ENCODE measurements around the gene DDX41. TPM values are rescaled to one million over a fixed set of nuclear protein-coding genes. Genes with fewer than 3 reads are reported as not detected.

Gene DDX41
- total RNA-seq, 4 donors from 2014 or later = 63.4 to 96.5 (median 76.2) TPM

DNA sequence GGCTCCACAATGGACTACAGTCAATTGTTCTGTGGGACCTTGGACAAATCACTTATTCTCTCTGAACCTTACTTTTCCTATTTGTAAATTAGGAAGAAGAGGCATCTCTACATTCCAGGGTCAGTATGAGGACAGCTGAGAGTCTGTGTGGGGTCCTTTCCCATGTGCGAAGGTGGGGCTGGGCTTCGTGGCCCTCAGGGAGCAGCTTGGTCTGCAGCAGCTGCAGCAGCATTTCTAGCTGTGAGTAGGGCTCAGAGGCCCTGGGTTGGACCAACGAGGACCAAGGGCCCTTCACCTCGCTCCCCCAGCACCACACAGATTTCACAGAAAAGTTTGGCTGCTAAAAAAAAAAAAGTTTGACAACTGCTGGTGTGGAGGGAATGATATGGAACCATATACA is 9.4 kb upstream of the DDX41 start:
- no peak for DNase-seq
- Histone ChIP-seq H3K27me3 (no peaks in the 10 kb centered on the region), H3K36me3 (peaks cover 16 to 100% (median 39%) of the 10 kb centered on the region in 3 donors), H3K27ac (no peak overlapping the region), H3K9me3 (no peaks in the 10 kb centered on the region), H3K4me1 (peaks cover 0 to 40% (median 17%) of the 10 kb centered on the region in 3 donors), H3K4me3 (no peak overlapping the region)
- no peak for TF ChIP-seq CTCF (IDR thresholded peaks at IDR 0.05)
- TF ChIP-seq POLR2A (IDR thresholded peaks at IDR 0.05) = no peak
- 90 to 100% methylated on average over 3 to 4 of the region's 4 CpGs for WGBS, 2 donors
- intact Hi-C loops (cut with DNase I) = no loop called here

DNA sequence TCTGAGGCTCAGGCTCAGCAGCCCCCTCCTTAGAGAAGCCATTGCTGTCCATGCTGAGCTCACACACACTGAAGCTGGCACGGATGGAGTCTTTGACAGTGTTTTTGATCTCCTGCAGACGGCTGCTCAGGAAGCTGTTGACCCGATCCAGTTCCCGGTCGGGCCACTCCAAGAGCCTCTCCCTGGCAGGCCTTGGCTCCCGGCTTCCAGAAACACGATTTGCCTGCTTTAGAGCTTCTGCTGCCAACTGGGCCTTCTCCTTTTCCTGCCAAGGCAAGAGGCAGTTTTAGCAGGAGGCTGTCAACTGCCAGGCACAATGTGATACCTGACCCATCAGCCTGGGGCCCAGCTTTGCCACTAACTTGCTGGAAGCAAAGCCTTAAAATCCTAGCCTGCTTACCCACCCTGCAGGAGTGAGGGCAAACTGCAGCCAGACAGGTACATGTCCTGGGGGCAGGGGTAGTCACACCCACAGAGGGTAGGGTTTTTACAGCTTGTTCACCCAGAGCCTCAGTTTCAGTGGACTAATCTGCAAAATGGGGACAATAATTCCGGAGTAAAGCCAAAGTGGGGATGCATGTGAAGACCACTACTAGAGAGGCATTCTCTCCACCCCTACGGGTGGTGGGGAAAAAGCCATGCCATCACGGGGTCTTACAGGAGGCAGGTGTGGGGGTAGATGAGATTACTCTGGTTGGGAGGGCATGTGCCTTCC is 8.3 kb upstream of the DDX41 start:
- peaks cover 24 to 100% (median 39%) of the 10 kb centered on the region in 3 donors for H3K36me3 ChIP-seq
- H3K27ac ChIP-seq = peak overlapping the region in 2 of 4 donors; percentile 0 to 33
- H3K9me3 ChIP-seq = no peaks in the 10 kb centered on the region
- no peaks in the 10 kb centered on the region for H3K27me3 ChIP-seq
- no peak for DNase-seq
- intact Hi-C loops (cut with DNase I) = no loop called here
- no peak overlapping the region for H3K4me3 ChIP-seq
- TF ChIP-seq POLR2A (IDR thresholded peaks at IDR 0.05) (no peak), CTCF (IDR thresholded peaks at IDR 0.05) (peak in 1 of 6 experiments; percentile 23)
- 68 to 79% methylated on average over 7 to 8 of the region's 10 CpGs for WGBS, 2 donors
- H3K4me1 ChIP-seq = peaks cover 0 to 29% (median 6%) of the 10 kb centered on the region in 3 donors

DNA sequence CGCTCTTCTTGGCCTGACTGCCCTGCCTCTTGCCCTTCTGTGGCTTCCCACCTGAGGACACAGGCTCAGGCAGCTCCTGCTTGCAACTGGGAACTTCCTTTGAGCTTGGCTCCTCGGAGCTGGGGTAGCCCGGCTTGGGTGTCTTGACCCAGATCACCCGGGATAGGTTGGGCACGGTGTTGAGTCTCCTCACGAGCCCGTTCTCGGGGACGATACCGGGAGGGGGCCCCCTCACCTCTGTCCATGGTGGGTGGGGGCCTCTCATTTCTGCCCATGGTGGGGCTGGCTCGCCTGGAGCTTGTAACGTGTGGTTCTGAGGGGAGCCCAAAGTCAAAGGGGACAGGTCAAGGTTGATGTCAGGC is 7.8 kb upstream of the DDX41 start:
- no peak for TF ChIP-seq POLR2A (IDR thresholded peaks at IDR 0.05)
- no peak for TF ChIP-seq CTCF (IDR thresholded peaks at IDR 0.05)
- Histone ChIP-seq H3K4me1 (peaks cover 0 to 25% (median 0%) of the 10 kb centered on the region in 3 donors), H3K4me3 (no peak overlapping the region), H3K9me3 (no peaks in the 10 kb centered on the region), H3K36me3 (peaks cover 24 to 100% (median 36%) of the 10 kb centered on the region in 3 donors), H3K27me3 (no peaks in the 10 kb centered on the region), H3K27ac (peak overlapping the region in 2 of 4 donors; percentile 0 to 33)
- no peak for DNase-seq
- intact Hi-C loops (cut with DNase I) = no loop called here
- no CpG with 5 or more reads among the region's 12 CpGs for WGBS, 2 donors

DNA sequence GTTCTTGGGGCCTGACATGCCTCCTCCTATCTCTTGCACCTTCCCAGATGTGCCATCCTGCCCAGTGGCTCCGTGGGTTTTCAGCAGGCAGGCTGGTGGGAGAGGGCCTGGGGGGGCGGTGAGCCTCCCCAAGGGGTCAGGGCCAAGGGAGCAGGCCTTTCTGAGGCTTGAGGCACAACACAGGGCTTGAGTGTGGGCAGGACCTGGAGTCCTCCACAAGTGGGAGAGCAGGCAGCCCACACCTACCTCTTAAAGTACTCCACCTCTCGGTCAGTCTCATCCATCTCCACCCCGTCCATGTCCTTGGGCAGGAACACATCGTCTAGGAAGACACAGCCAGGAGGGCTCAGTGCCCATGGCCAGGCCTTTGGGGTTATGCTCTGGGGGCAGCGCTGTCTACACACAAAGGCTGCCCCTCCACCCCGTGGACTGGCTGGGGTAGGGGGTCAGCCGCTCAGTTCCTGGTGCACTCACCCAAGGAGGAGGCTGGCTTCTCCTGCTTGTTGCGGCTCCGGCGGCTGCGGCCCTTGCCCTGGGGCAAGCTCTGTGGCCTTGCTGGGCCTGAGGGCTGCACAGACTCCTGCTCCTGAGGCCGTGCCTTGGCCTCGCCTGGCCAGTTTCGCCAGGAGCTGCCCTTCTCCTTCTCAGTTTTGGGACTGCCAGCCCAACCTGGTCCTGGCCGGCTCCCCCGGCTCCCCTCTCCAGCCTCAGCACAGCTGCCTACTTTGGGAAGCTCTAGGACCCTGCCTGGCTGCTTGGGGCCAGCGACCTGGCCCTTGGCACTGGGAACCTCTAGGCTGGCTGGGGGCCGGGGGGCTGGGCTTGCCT is 7.2 kb upstream of the DDX41 start:
- H3K27ac ChIP-seq = no peak overlapping the region
- H3K4me3 ChIP-seq = no peak overlapping the region
- 96% methylated on average over 4 of the region's 19 CpGs; no CpG with 5 or more reads in 1 of the 2 donors for WGBS, 2 donors
- no peaks in the 10 kb centered on the region for H3K9me3 ChIP-seq
- no peak for DNase-seq
- peaks cover 24 to 100% (median 35%) of the 10 kb centered on the region in 3 donors for H3K36me3 ChIP-seq
- intact Hi-C loops (cut with DNase I) = no loop called here
- TF ChIP-seq CTCF (IDR thresholded peaks at IDR 0.05) = no peak
- H3K27me3 ChIP-seq = no peaks in the 10 kb centered on the region
- H3K4me1 ChIP-seq = peaks cover 0 to 25% (median 0%) of the 10 kb centered on the region in 3 donors

Data from esophagus squamous epithelium (tissue), 5 donors.